Endothelial cell of umbilical vein (primary cell): ENCODE data around the gene XPA. TPM values are rescaled to one million over a fixed set of nuclear protein-coding genes. Genes with fewer than 3 reads are reported as not detected.

ENCODE experiments used
- BruUV-seq: library from RNA; stranded (reverse); fragments of 400-500 nt; replicated peaks from 2 replicates; lab custom pipeline; 2021; lab: Mats Ljungman, UMichigan
- CTCF ChIA-PET: fragments of 300-600, 350-600 bp; sonication (Branson Sonifier 250); formaldehyde crosslinking; loops from one replicate; lab custom pipeline; 2021; ENCODE audit warnings: antibody characterized with exemption, inconsistent platforms; lab: Charles Lee
- POLR2A ChIA-PET: fragments of 300-600, 350-600 bp; sonication (Branson Sonifier 250); formaldehyde crosslinking; loops from one replicate; lab custom pipeline; 2021; ENCODE audit warnings: antibody characterized with exemption, inconsistent platforms; lab: Charles Lee
- DNase-seq: peaks from one replicate; pipeline ENCODE4 v3.0.0-alpha.2; 2011; ENCODE audit warnings: low read depth, low spot score
- FAIRE-seq: peaks from 2 replicates; lab custom pipeline; 2011; peaks lifted over from hg19 to GRCh38; lab: Jason Lieb, UNC
- H2AFZ ChIP-seq: 2 replicates; pipeline ENCODE4 v1.6.0; 2012; ENCODE audit warnings: low read depth, low read length, control low read depth, inconsistent platforms
- H3K27ac ChIP-seq: 2 replicates; pipeline ENCODE4 v1.5.1; 2011; ENCODE audit warnings: low read depth, mild to moderate bottlenecking, control low read depth, low read length, moderate library complexity; ENCODE audit not compliant: insufficient read depth
- H3K27me3 ChIP-seq, 2 experiments: 2 replicates each; pipeline versions ENCODE4 v1.6.0 to v1.6.1; 2011; ENCODE audit warnings: low read length in 2 of 2, mixed read lengths in 1 of 2; ENCODE audit not compliant: control insufficient read depth in 2 of 2, insufficient read depth in 2 of 2
- H3K36me3 ChIP-seq, 2 experiments: 2 replicates in 1 of 2; 3 replicates in 1 of 2; pipeline ENCODE4 v1.5.1; 2011; ENCODE audit warnings: low read length in 2 of 2, mild to moderate bottlenecking in 1 of 2, moderate library complexity in 1 of 2; ENCODE audit not compliant: control insufficient read depth in 2 of 2, insufficient read depth in 2 of 2; ENCODE audit errors: extremely low read depth in 1 of 2
- H3K4me1 ChIP-seq: 3 replicates; pipeline ENCODE4 v1.5.1; 2011; ENCODE audit warnings: mild to moderate bottlenecking, low read length; ENCODE audit not compliant: control insufficient read depth, insufficient read depth; ENCODE audit errors: extremely low read depth
- H3K4me2 ChIP-seq: 2 replicates; pipeline ENCODE4 v1.6.1; 2011; ENCODE audit warnings: low read length, control low read depth, mixed read lengths; ENCODE audit not compliant: insufficient read depth
- H3K4me3 ChIP-seq, 3 experiments: fragments of 200-600 bp in 1 of 3; sonication (generic), shearing (Covaris generic) in 1 of 3; replicated peaks in 1 of 3; 2 replicates each; pipeline ENCODE4 v1.5.1; 2011 to 2016; ENCODE audit warnings: control low read depth in 3 of 3, low read length in 3 of 3, mild to moderate bottlenecking in 2 of 3, inconsistent platforms in 1 of 3, low read depth in 1 of 3, moderate library complexity in 1 of 3; ENCODE audit not compliant: insufficient read depth in 1 of 3
- H3K79me2 ChIP-seq: 2 replicates; pipeline ENCODE4 v1.6.0; 2012; ENCODE audit warnings: low read length, inconsistent platforms; ENCODE audit not compliant: control insufficient read depth, insufficient read depth
- H3K9ac ChIP-seq: replicated peaks from 2 replicates; pipeline ENCODE3; 2011; ENCODE audit warnings: low read length, control low read depth; ENCODE audit not compliant: insufficient read depth; ENCODE audit errors: extremely low read depth
- H3K9me1 ChIP-seq: replicated peaks from 3 replicates; pipeline ENCODE4 v1.6.0; 2011; ENCODE audit warnings: mild to moderate bottlenecking, low read length; ENCODE audit not compliant: control insufficient read depth, insufficient read depth; ENCODE audit errors: extremely low read depth
- H3K9me3 ChIP-seq: replicated peaks from 2 replicates; pipeline ENCODE4 v1.5.1; 2012; ENCODE audit warnings: low read length, inconsistent platforms; ENCODE audit not compliant: control insufficient read depth, insufficient read depth
- H4K20me1 ChIP-seq: replicated peaks from 2 replicates; pipeline ENCODE3; 2011; ENCODE audit warnings: mild to moderate bottlenecking, low read length; ENCODE audit not compliant: control insufficient read depth, insufficient read depth; ENCODE audit errors: extremely low read depth
- EZH2 ChIP-seq: IDR thresholded peaks from 2 replicates; pipeline ENCODE4 v1.6.1; 2012; ENCODE audit warnings: borderline replicate concordance, low read depth, mild to moderate bottlenecking, moderate library complexity, low read length, inconsistent platforms; ENCODE audit not compliant: severe bottlenecking
- FOS ChIP-seq: IDR thresholded peaks from 2 replicates; pipeline ENCODE4 v1.6.1; 2011; ENCODE audit warnings: mild to moderate bottlenecking, low read length, moderate library complexity, borderline replicate concordance; ENCODE audit not compliant: insufficient read depth
- GATA2 ChIP-seq: IDR thresholded peaks from 2 replicates; pipeline ENCODE4 v1.7.0; 2011; ENCODE audit warnings: low read depth, mild to moderate bottlenecking, moderate library complexity, mixed read lengths, low read length; ENCODE audit not compliant: insufficient read length, insufficient read depth
- JUN ChIP-seq: IDR thresholded peaks from 2 replicates; pipeline ENCODE4 v1.6.1; 2011; ENCODE audit warnings: borderline replicate concordance, low read depth; ENCODE audit not compliant: insufficient read length, insufficient read depth
- MYC ChIP-seq: IDR thresholded peaks from one replicate; pipeline ENCODE4 v1.6.1; 2011; ENCODE audit warnings: mild to moderate bottlenecking, low read depth, low read length
- POLR2A ChIP-seq: IDR thresholded peaks from 2 replicates; pipeline ENCODE4 v1.6.1; 2012; ENCODE audit warnings: low read depth, mild to moderate bottlenecking, control low read depth, low read length
- POLR2AphosphoS5 ChIP-seq: IDR thresholded peaks from 2 replicates; pipeline ENCODE4 v1.6.1; 2012; ENCODE audit warnings: low read depth, mild to moderate bottlenecking, control low read depth, low read length, moderate library complexity; ENCODE audit not compliant: insufficient read depth
- dilution Hi-C: fragments of 300-500 bp; cut with MboI; formaldehyde crosslinking; loops from one replicate; pipeline ENCODE4 v1.15.0; 2019; ENCODE audit warnings: low sequenced_read_pairs; ENCODE audit not compliant: extremely low pct_ligation_motif_present
- intact Hi-C: fragments of 100-400 bp; cut with micrococcal nuclease; formaldehyde crosslinking; loops from one replicate; pipeline ENCODE4 v1.10.0; 2022
- polyA plus RNA-seq, 4 experiments: library from polyadenylated mRNA; depleted of rRNA in 3 of 4; stranded (reverse) in 3 of 4; unstranded in 1 of 4; fragments of >200 nt; gene quantifications; 2 replicates each; pipeline versions ENCODE4 v1.2.1 to v1.2.3, GENCODE V29; 2011 to 2012; ENCODE audit warnings: missing spikeins in 1 of 4
- total RNA-seq: library from RNA; stranded (reverse); gene quantifications from 2 replicates; pipeline ENCODE4 v1.2.3, GENCODE V29; 2021
- TF ChIP-seq, protein P1 (sequence below), 2 donors: IDR thresholded peaks; 1 replicate in 1 of 2; 2 replicates in 1 of 2; pipeline ENCODE4 v1.5.1; 2011; ENCODE audit warnings: low read length in 2 of 2, mild to moderate bottlenecking in 2 of 2, moderate library complexity in 2 of 2, control low read depth in 1 of 2, inconsistent platforms in 1 of 2, low read depth in 1 of 2; ENCODE audit not compliant: insufficient read depth in 1 of 2; ENCODE audit errors: extremely low read depth in 1 of 2
- TF ChIP-seq, protein P2 (sequence below): IDR thresholded peaks from 2 replicates; pipeline ENCODE4 v1.6.1; 2011; ENCODE audit not compliant: insufficient read depth, insufficient read length

The XPA gene
- total and polyA plus RNA-seq, 2 donors (not counting 3 experiments of a cell fraction or from before 2014, with no cell fraction given) = 3.6 to 21.1 TPM

DNA sequence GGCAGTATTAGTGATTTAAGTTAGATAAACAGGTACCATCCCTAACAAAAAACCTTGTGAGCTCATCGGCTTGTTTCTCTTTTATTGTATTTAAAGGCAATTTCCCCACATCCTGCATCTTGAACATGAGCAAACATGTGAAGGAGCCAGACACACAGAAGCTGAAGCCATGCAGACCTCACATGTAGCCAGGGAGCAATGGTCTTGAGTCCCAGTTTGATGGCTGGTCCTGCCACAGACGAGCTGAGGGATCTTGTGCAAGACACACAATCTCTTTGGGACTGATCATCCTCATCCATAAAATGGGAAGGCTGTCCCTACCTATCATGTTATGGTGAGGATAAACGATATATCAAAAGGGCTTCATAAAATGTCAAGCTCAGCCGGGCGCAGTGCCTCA, 29.6 kb upstream of the XPA start:
- BruUV-seq = no TSS peak
- H3K4me2 ChIP-seq = no peak overlapping the region
- no peaks in the 10 kb centered on the region for H3K79me2 ChIP-seq
- H3K36me3 ChIP-seq = no peaks in the 10 kb centered on the region
- H3K9me3 ChIP-seq = no peaks in the 10 kb centered on the region
- dilution Hi-C loops (no loop called here), intact Hi-C loops (no loop called here)
- no peak for DNase-seq
- ChIA-PET CTCF (no interaction called here), POLR2A (no interaction called here)
- no peak overlapping the region for H3K9ac ChIP-seq
- H3K4me1 ChIP-seq = no peaks in the 10 kb centered on the region
- H3K27ac ChIP-seq = no peak overlapping the region
- peaks cover 7 to 16% of the 10 kb centered on the region in 2 experiments for H3K27me3 ChIP-seq
- H3K4me3 ChIP-seq = no peak overlapping the region
- H4K20me1 ChIP-seq = no peaks in the 10 kb centered on the region
- FAIRE-seq = no peak
- TF ChIP-seq, protein P1, sequence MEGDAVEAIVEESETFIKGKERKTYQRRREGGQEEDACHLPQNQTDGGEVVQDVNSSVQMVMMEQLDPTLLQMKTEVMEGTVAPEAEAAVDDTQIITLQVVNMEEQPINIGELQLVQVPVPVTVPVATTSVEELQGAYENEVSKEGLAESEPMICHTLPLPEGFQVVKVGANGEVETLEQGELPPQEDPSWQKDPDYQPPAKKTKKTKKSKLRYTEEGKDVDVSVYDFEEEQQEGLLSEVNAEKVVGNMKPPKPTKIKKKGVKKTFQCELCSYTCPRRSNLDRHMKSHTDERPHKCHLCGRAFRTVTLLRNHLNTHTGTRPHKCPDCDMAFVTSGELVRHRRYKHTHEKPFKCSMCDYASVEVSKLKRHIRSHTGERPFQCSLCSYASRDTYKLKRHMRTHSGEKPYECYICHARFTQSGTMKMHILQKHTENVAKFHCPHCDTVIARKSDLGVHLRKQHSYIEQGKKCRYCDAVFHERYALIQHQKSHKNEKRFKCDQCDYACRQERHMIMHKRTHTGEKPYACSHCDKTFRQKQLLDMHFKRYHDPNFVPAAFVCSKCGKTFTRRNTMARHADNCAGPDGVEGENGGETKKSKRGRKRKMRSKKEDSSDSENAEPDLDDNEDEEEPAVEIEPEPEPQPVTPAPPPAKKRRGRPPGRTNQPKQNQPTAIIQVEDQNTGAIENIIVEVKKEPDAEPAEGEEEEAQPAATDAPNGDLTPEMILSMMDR (IDR thresholded peaks at IDR 0.05; ENCODE audit: extremely low read depth in 1 of 2, insufficient read depth in 1 of 2, low read depth in 1 of 2, low read length in 2 of 2) = no peak
- TF ChIP-seq FOS (no peak), JUN (no peak), POLR2A (no peak), GATA2 (no peak), EZH2 (no peak), POLR2AphosphoS5 (no peak), MYC (no peak)
- TF ChIP-seq, protein P2, sequence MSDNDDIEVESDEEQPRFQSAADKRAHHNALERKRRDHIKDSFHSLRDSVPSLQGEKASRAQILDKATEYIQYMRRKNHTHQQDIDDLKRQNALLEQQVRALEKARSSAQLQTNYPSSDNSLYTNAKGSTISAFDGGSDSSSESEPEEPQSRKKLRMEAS = no peak
- no peaks in the 10 kb centered on the region for H3K9me1 ChIP-seq
- no peak overlapping the region for H2AFZ ChIP-seq
